Tibial nerve (tissue), 4 donors: ENCODE results near the gene TGFB2. TPM values are rescaled to one million over a fixed set of nuclear protein-coding genes. Genes with fewer than 3 reads are reported as not detected.

Source experiments
- DNase-seq, 2 donors: peaks; one replicate each; pipeline ENCODE4 v3.0.0-alpha.2; 2019; ENCODE audit warnings: low spot score in 2 of 2
- H3K27ac ChIP-seq, 4 donors: fragments of 200-600 bp; sonication (generic) in 3 of 4; one replicate each; pipeline ENCODE4 v1.5.1; 2017 to 2019; ENCODE audit warnings: mild to moderate bottlenecking in 1 of 4
- H3K27me3 ChIP-seq, 2 donors: fragments of 200-600 bp; sonication (generic) in 1 of 2; one replicate each; pipeline versions ENCODE4 v1.5.1 to v1.6.0; 2017 to 2019
- H3K36me3 ChIP-seq, 3 donors: fragments of 200-600 bp; sonication (generic); one replicate each; pipeline ENCODE4 v1.5.1; 2018 to 2019
- H3K4me1 ChIP-seq, 4 donors: fragments of 200-600 bp; sonication (generic) in 3 of 4; one replicate each; pipeline ENCODE4 v1.5.1; 2017 to 2019
- H3K4me3 ChIP-seq, 4 donors: fragments of 200-600 bp; sonication (generic) in 3 of 4; one replicate each; pipeline ENCODE4 v1.5.1; 2017 to 2019; ENCODE audit warnings: mild to moderate bottlenecking in 1 of 4, moderate library complexity in 1 of 4
- H3K9me3 ChIP-seq, 4 donors: fragments of 200-600 bp; sonication (generic) in 3 of 4; one replicate each; pipeline ENCODE4 v1.5.1; 2017 to 2019
- EP300 ChIP-seq, 2 donors: sonication (generic); formaldehyde crosslinking; IDR thresholded peaks; one replicate each; pipeline ENCODE4 v1.6.1; 2017; ENCODE audit warnings: antibody characterized with exemption in 2 of 2, mild to moderate bottlenecking in 1 of 2
- POLR2A ChIP-seq, 2 donors: fragments of 450-650 bp; IDR thresholded peaks; one replicate each; pipeline ENCODE4 v1.6.1; 2017; ENCODE audit warnings: antibody characterized with exemption in 2 of 2, mild to moderate bottlenecking in 2 of 2, moderate library complexity in 2 of 2
- WGBS, 2 donors: methylation state at CpG; one replicate each; pipeline ENCODE4 v1.1.5; 2018; 5-methylcytosine and 5-hydroxymethylcytosine counted together
- total RNA-seq, 4 donors: library from RNA; depleted of rRNA; stranded (reverse); fragments of >200 nt; gene quantifications; one replicate each; pipeline ENCODE4 v1.1.0, GENCODE V29; 2016
- TF ChIP-seq, protein P1 (sequence below), 5 experiments: fragments of 200-600 bp in 3 of 5; fragments of 450-650 bp in 2 of 5; sonication (generic) in 3 of 5; IDR thresholded peaks; one replicate each; pipeline ENCODE4 v1.5.1; 2016 to 2019; ENCODE audit warnings: antibody characterized with exemption in 5 of 5, mild to moderate bottlenecking in 3 of 5, moderate library complexity in 2 of 5

The TGFB2 gene
- total RNA-seq, 4 donors from 2014 or later, result 7.3 to 13.5 (median 8.3) TPM

DNA sequence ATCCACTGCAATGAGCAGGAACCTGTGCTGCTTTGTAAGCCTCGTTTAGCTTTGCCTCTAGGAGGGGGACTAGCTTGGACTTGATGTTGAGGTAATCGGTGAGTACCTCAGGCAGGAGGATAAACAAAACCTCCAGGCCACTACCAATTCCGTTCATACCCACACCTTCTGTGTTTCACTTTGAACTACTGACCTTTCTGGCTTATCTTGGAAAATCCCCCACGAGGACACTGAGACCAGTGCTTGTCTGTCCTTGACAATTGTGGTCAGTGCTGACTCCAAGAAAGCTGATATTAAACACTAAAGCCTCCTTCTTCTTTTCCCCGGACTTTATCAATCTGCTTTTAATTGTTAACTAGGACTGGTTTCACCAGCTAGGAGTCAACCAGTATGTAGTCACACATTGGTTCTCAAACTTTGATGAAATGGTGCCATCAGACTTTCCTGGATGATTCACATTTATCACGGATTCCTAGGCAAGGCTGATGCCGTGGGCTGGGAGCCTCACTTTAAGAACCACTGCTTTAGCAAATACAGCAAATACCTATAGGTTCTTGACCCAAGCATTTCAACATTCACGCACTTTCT, 52.7 kb downstream of the TGFB2 start:
- Histone ChIP-seq H3K27ac (no peak overlapping the region), H3K36me3 (no peaks in the 10 kb centered on the region), H3K4me3 (no peak overlapping the region), H3K4me1 (peaks cover 0 to 3% (median 0%) of the 10 kb centered on the region in 4 donors), H3K9me3 (no peaks in the 10 kb centered on the region), H3K27me3 (no peaks in the 10 kb centered on the region)
- no peak for DNase-seq
- TF ChIP-seq POLR2A (IDR thresholded peaks at IDR 0.05) (no peak), EP300 (IDR thresholded peaks at IDR 0.05) (no peak)
- TF ChIP-seq, protein P1, sequence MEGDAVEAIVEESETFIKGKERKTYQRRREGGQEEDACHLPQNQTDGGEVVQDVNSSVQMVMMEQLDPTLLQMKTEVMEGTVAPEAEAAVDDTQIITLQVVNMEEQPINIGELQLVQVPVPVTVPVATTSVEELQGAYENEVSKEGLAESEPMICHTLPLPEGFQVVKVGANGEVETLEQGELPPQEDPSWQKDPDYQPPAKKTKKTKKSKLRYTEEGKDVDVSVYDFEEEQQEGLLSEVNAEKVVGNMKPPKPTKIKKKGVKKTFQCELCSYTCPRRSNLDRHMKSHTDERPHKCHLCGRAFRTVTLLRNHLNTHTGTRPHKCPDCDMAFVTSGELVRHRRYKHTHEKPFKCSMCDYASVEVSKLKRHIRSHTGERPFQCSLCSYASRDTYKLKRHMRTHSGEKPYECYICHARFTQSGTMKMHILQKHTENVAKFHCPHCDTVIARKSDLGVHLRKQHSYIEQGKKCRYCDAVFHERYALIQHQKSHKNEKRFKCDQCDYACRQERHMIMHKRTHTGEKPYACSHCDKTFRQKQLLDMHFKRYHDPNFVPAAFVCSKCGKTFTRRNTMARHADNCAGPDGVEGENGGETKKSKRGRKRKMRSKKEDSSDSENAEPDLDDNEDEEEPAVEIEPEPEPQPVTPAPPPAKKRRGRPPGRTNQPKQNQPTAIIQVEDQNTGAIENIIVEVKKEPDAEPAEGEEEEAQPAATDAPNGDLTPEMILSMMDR (IDR thresholded peaks at IDR 0.05), result no peak
- 70 to 76% methylated on average over 8 of the region's 8 CpGs for WGBS, 2 donors

DNA sequence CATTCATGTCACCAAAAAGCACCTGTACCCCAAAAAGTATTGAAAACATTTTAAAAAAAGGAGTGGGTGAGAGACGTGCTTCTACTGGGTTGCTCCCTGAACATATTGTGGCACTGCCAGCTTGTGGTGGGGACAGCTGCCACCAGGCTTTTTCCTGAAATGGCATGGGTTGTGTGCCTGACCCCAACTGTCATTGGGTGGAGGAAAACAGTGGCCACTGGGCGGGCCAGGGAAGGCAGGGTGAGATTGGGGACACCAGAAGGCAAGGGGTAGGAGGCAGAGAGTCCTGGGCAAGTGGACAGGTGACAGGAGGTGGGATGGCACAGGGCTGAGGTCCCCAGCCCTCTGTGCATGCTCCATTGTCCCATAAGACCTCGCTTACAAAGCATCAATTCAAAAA, 55.5 kb downstream of the TGFB2 start:
- H3K27me3 ChIP-seq, result no peaks in the 10 kb centered on the region
- no peaks in the 10 kb centered on the region for H3K9me3 ChIP-seq
- no peak for DNase-seq
- no peak overlapping the region for H3K27ac ChIP-seq
- TF ChIP-seq POLR2A (IDR thresholded peaks at IDR 0.05) (no peak), EP300 (IDR thresholded peaks at IDR 0.05) (no peak)
- TF ChIP-seq, protein P1 (IDR thresholded peaks at IDR 0.05), result no peak
- 94 to 97% methylated on average over 3 of the region's 3 CpGs for WGBS, 2 donors
- H3K4me1 ChIP-seq, result peaks cover 0 to 5% (median 0%) of the 10 kb centered on the region in 4 donors
- H3K4me3 ChIP-seq, result no peak overlapping the region
- H3K36me3 ChIP-seq, result no peaks in the 10 kb centered on the region

DNA sequence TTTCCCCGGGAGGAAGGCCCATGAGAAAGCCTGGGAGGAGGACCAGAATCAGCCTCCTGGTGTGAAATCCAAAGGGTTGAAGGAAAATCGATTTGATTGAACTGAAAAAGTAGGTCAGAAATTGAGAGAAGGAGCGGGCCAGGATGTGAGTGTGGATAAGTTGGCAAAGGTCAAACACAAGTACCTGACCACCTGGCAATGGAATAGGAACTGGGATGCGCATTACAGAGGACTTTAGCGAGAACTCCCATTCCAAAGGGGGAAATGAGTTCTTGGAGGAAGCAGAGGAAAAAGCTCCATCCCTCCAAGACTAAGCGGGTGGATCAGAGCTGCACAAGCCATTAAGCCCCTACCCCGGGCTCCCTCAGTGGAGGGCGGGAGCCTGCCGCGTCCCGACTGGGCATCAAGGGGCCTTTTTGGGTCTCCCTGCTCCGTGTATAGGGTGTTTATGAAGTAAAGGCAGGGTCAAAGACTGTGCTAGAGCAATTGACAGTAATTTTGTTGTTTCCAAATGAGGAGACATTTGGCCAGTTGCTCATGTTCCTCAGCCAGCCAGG, 56.4 kb downstream of the TGFB2 start:
- Histone ChIP-seq H3K36me3 (no peaks in the 10 kb centered on the region), H3K9me3 (no peaks in the 10 kb centered on the region), H3K27ac (no peak overlapping the region), H3K4me1 (peaks cover 0 to 5% (median 0%) of the 10 kb centered on the region in 4 donors), H3K4me3 (no peak overlapping the region), H3K27me3 (no peaks in the 10 kb centered on the region)
- TF ChIP-seq EP300 (IDR thresholded peaks at IDR 0.05) (no peak), POLR2A (IDR thresholded peaks at IDR 0.05) (no peak)
- TF ChIP-seq, protein P1 (IDR thresholded peaks at IDR 0.05), result no peak
- no peak for DNase-seq
- WGBS, 2 donors, result 88 to 89% methylated on average over 12 of the region's 12 CpGs

DNA sequence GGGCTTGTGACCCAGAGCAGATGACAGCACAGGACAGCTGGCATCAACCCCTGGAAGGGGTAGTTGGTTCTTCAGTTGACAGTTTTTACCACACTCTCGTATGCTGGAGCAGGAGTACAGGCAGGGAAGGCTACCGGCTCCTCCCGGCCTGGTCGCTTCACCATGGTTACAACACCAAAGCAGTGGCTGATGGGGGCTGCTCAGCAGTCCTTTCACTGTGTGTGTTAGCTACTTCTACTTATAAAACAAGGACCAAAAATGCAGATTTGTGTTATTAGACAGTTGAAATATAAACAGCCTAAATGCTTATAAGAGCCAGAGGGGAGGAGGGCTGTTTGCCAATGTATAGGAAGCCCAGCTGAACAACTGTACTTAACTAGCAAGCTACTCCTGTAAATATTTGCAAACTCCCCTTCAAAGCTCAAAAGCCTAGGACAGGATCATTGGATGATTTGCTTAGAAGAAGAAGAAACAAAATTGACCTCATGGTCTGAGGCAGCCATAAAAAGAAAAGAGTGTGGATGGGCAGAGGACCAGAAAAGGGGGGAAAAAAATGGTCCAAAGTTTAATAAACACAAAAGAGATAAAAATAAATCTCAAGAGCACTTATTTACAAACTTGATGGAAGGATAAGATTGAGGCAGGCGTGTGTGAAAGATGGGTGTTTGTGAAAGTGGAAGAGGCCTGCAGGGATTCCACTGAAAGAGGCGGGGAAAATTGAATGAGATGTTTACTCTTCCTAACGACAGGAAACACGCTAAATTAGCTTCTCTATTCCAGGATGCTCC, 57.1 kb downstream of the TGFB2 start:
- H3K27me3 ChIP-seq, result no peaks in the 10 kb centered on the region
- no peak for DNase-seq
- 74 to 80% methylated on average over 8 of the region's 8 CpGs for WGBS, 2 donors
- H3K27ac ChIP-seq, result no peak overlapping the region
- H3K9me3 ChIP-seq, result no peaks in the 10 kb centered on the region
- H3K4me1 ChIP-seq, result peaks cover 0 to 5% (median 0%) of the 10 kb centered on the region in 4 donors
- H3K36me3 ChIP-seq, result no peaks in the 10 kb centered on the region
- H3K4me3 ChIP-seq, result no peak overlapping the region
- TF ChIP-seq POLR2A (IDR thresholded peaks at IDR 0.05), result no peak
- TF ChIP-seq EP300 (IDR thresholded peaks at IDR 0.05), result no peak
- TF ChIP-seq, protein P1 (IDR thresholded peaks at IDR 0.05), result no peak

DNA sequence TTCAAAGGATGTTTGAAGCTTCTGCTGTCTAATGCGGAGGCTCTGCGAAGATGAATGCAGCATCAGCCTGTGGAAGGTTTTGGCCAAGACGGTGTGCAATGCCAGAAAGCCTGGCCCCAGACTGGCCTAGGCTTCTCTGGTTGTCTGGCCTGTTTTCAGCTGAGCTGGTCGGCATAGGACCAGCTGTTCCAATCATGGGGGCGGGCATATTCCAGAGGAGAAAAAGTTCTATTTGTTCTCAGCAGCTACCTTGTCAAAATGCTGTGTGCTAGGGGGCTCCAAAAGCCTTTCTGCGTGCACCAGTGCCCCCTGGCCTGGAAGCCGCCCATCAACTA, 57.6 kb downstream of the TGFB2 start:
- 74 to 79% methylated on average over 7 of the region's 7 CpGs for WGBS, 2 donors

More for the DNA sequence above, 57.6 kb downstream of the TGFB2 start:
- TF ChIP-seq, protein P1 (IDR thresholded peaks at IDR 0.05), result no peak
- no peak for TF ChIP-seq POLR2A (IDR thresholded peaks at IDR 0.05)
- no peak for TF ChIP-seq EP300 (IDR thresholded peaks at IDR 0.05)
- no peaks in the 10 kb centered on the region for H3K36me3 ChIP-seq
- no peak for DNase-seq
- no peaks in the 10 kb centered on the region for H3K9me3 ChIP-seq
- no peak overlapping the region for H3K27ac ChIP-seq
- H3K4me3 ChIP-seq, result no peak overlapping the region
- H3K27me3 ChIP-seq, result no peaks in the 10 kb centered on the region
- peaks cover 0 to 5% (median 0%) of the 10 kb centered on the region in 4 donors for H3K4me1 ChIP-seq
